NCI-H2227 treated with DMSO at 0.1 percent for 48 hours (cell line): ENCODE measurements around the gene ABCA10.
A peak's percentile ranks its signal among the peaks of the same experiment; 100 is the strongest.
"Not testable (repeated sequence)": the region's sequence is repeated elsewhere in the genome, so short reads cannot be mapped to it uniquely, and the experiment has no call there.

Source experiments
- DNase-seq: peaks from one replicate; lab custom pipeline; 2025; lab: John Stamatoyannopoulos, UW

ABCA10 gene, protein sequence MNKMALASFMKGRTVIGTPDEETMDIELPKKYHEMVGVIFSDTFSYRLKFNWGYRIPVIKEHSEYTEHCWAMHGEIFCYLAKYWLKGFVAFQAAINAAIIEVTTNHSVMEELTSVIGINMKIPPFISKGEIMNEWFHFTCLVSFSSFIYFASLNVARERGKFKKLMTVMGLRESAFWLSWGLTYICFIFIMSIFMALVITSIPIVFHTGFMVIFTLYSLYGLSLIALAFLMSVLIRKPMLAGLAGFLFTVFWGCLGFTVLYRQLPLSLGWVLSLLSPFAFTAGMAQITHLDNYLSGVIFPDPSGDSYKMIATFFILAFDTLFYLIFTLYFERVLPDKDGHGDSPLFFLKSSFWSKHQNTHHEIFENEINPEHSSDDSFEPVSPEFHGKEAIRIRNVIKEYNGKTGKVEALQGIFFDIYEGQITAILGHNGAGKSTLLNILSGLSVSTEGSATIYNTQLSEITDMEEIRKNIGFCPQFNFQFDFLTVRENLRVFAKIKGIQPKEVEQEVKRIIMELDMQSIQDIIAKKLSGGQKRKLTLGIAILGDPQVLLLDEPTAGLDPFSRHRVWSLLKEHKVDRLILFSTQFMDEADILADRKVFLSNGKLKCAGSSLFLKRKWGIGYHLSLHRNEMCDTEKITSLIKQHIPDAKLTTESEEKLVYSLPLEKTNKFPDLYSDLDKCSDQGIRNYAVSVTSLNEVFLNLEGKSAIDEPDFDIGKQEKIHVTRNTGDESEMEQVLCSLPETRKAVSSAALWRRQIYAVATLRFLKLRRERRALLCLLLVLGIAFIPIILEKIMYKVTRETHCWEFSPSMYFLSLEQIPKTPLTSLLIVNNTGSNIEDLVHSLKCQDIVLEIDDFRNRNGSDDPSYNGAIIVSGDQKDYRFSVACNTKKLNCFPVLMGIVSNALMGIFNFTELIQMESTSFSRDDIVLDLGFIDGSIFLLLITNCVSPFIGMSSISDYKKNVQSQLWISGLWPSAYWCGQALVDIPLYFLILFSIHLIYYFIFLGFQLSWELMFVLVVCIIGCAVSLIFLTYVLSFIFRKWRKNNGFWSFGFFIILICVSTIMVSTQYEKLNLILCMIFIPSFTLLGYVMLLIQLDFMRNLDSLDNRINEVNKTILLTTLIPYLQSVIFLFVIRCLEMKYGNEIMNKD (N-terminal part only)

DNA sequence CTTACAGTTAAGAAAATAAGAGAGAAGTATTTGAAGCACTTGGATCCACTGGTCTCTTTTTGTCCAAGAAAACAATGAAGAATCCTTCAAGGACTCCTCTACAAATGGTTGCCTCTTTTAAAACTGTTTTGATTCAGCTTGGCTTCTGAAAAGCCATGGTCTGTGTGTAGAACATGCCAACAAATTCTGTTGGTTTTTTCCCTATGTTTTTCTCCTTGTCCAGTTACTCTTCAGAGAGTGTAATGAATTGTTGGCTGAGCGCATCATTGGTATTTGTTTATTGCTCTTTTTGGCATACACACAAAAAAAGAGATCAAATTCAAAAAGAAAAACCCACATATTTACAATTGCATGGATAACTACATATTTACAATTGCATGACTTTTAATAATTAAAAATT is at the start of gene ABCA10:
Gene ABCA10, minus strand, starts transcription at position 249 of the 400 bp plus-strand sequence. CDS start 3,466 bp downstream, outside the sequence.
- DNase-seq: no peak

DNA sequence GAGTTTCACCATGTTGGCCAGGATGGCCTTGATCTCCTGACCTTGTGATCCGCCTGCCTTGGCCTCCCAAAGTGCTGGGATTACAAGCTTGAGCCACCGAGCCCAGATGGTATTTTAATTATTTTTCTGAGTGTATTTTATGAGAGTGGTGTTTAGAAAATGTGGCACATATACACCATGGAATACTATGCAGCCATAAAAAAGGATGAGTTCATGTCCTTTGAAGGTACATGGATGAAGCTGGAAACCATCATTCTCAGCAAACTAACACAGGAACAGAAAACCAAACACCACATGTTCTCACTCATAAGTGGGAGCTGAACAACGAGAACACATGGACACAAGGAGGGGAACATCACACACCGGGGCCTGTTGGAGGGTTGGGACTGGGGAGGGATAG is 47.7 kb upstream of the ABCA10 start:
- DNase-seq: not testable (repeated sequence)

- no peak for DNase-seq
Observed at GRCh38 chr17:69275751-69276150, 47.1 kb upstream of the ABCA10 start.

- no peak for DNase-seq
Observed at GRCh38 chr17:69271023-69271422, 42.4 kb upstream of the ABCA10 start.

DNA sequence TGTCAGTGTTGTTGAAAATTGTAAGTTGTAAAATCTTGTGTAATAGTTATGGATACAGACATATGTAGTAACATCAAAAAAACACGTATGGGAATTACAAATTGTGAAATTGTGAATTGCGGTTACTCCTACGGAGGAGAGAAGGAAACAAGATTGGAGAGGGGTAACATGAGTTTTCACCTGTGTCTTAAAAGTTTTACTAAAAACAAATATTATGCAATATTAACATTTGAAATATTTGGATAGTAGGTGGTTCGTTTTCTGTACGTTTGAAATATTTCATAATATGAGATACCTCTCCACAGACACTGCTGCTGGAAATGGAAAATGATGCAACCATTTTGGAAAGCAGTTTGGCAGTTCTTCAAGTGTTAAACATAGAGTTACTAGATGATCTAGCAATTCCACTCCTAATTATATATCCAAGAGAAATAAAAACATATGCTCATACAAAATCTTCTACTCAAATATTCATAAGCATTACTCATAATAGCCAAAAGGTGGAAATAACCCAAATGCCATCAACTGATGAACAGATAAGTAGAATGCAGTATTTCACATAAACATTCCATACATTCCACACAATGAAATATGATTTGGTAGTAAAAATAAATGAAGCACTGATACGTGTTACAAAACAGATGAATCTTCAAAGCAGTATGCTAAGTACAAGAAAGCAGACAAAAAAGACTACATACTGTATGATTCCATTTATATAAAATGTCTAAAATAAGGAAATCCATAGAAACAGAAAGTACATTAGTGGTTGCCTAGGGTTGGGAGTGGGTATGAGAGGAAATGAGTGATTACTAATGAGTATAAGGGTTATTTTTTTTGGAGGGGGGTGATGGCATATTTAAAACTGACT is 40.7 kb upstream of the ABCA10 start:
- DNase-seq: no peak

DNA sequence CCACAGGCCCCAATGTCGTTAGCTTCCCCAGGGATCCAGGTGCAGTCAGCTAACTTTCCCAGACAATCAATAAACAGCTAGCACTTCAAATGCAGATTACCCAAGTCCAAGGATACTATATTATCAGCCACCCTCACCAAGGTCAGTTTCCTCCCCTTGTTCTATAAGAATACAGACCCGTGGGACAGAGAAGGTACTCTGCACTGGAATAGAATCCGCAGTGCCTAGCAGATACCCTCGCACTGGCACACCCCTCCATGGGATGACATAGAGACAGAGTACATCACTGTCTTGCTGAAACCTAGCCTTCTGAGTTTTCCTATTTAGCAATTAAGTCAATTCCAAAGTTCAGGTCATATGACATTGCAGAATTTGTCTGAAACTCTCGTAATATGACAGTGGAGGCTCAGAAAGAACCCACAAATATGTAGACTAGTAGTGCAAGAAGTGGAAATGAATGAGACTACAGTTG is 40.0 kb upstream of the ABCA10 start:
- DNase-seq: no peak

- no peak for DNase-seq
Observed at GRCh38 chr17:69267219-69267618, 38.6 kb upstream of the ABCA10 start.

DNA sequence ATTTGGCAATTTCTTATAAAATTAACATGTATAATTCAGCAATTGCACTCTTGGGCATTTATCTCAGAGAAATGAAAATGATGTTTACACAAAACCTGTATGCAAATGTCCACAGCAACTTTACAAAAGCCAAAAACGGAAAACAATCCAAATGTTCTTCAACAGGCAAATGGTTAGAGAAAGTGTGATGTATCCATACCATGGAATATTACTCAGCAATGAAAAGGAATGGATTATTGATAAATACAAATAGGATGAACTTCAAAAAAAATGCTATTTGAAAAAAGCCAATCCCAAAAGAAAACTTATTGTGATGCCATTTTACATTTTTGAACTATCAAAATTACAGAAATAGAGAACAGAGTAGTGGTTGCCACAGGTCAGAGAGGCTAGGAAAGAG is 37.2 kb upstream of the ABCA10 start:
- no peak for DNase-seq

GRCh38 chr17:69254187-69254586 is 25.6 kb upstream of the ABCA10 start:
- DNase-seq: no peak

GRCh38 chr17:69250641-69251040 is 22.0 kb upstream of the ABCA10 start:
- DNase-seq: no peak

DNA sequence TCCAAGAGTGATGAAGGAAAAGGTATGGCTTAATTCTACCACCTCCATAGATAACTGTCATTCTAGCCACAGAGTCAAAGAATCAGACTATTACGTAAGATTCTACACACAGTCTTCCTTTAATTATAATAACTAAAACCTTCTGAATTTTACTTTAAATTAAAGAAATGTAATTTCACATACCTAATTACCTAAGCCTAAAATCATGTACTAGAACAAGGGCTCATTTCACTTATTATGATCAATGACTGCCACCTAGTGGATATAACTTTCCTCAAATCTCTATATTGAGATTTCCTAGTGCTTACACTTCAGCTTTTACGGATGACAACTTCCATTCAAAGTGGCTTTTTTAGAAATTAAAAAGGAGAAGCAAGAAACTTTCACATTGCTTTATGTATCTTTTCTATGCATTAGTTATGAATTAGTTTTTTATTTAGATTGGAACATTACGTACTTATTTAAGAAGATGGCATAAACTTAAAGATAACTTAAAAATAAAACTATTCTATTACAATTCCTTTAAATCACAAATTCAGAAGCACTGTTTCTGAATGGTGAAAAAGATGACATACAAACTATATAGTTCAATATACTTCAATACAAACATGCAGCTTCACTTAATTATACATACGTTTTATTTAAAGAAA is 18.2 kb upstream of the ABCA10 start:
- DNase-seq: peak; percentile 9

GRCh38 chr17:69246202-69246601 is 17.6 kb upstream of the ABCA10 start:
- DNase-seq: no peak

- DNase-seq: no peak
Observed at GRCh38 chr17:69245617-69246016, 17.0 kb upstream of the ABCA10 start.

- no peak for DNase-seq
Observed at GRCh38 chr17:69239611-69240600, 11.3 kb upstream of the ABCA10 start.

GRCh38 chr17:69236946-69237345 is 8.3 kb upstream of the ABCA10 start:
- DNase-seq: no peak

DNA sequence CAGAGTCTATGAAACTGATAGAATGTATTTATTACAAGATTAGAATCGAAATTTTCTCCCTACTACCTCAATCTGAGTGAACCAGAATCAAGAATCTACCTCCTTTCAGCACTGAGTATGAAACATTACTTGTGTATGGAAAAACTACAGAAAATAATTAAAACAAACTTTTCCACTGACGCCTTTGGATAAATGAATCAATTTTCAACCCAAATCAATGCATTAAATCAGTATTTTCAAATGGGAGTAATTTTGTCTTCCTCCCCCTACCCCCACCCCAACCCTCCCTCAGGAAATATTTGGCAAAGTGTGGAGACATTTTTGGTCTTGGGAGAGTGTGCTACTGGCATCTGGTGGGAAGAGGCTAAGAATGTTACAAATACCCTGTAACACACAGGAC is 7.8 kb upstream of the ABCA10 start:
- DNase-seq: no peak

GRCh38 chr17:69235338-69236058 is 6.9 kb upstream of the ABCA10 start:
- DNase-seq: peak; percentile 26

DNA sequence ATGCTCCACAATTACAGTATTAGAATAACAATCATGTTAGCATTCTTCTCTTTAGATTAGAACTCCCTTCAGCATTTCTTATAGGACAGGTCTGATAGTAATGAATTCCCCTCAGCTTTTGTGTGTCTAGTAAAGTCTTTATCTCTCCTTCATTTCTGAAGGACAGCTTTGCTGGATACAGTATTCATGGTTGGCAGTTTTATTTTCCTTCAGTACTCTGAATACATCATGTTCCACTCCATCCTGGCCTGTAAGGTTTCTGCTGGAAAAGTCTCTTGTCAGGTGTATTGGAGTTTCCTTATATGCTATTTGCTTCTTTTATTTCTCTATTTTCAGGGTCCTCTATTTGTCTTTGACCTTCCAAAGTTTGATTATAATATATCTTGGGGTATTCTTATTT is 4.0 kb upstream of the ABCA10 start:
- DNase-seq: no peak

- no peak for DNase-seq
Observed at GRCh38 chr17:69231521-69231920, 2.9 kb upstream of the ABCA10 start.
